GM21717 (cell line): ENCODE results near the gene TDRD9.

Source experiments
- ATAC-seq: cut with Tn5 transposase; IDR thresholded peaks from one replicate; pipeline ENCODE4 v1.9.1; 2021; ENCODE audit warnings: mild to moderate bottlenecking, moderate library complexity; ENCODE audit not compliant: unreplicated experiment

TDRD9 gene

GRCh38 chr14:104064003-104064402 lies 135.7 kb downstream of the TDRD9 start:
- ATAC-seq: no peak

GRCh38 chr14:104066279-104066678 lies 138.0 kb downstream of the TDRD9 start:
- no peak for ATAC-seq

DNA sequence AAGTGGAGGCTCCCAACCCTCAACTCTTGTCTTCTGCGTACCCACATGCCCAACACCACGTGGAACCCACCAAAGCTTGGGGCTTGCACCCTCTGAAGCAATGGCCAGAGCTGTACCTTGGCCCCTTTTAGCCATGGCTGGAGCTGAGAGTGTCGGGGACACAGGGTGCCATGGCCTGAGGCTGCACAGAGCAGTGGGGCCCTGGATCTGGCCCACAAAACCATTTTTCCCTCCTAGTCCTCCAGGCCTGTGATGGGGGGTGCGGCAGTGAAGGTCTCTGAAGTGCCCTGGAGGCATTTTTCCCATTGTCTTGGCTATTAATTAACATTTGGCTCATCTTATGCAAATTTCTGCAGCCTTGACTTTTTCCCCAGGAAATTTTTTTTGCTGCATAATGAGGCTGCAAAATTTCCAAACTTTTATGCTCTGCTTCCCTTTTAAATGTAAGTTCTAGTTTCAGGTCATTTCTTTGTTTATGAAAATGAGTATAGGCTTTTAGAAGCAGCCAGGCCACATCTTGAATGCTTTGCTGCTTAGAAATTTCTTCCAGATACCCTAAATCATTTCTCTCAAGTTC lies 138.6 kb downstream of the TDRD9 start:
- ATAC-seq: no peak

GRCh38 chr14:104069541-104069940 lies 141.3 kb downstream of the TDRD9 start:
- ATAC-seq: no peak

DNA sequence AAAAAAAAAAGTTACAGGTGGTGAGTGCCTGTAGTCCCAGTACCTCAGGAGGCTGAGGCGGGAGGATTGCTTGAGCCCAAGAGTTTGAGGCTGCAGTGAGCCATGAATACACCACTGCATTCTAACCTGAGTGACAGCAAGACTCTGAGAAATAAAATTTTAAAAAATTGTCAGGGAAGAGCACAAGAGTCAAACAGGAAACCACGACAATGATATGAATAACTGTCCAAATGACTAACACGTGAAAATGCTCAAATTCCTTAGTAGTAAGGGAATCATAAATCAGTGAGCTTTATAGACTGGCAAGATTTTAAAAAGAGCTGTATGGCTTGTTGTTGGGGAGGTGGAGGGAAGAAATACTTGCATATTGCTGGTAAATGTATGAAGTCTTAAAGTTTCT lies 144.3 kb downstream of the TDRD9 start:
- ATAC-seq: no peak

DNA sequence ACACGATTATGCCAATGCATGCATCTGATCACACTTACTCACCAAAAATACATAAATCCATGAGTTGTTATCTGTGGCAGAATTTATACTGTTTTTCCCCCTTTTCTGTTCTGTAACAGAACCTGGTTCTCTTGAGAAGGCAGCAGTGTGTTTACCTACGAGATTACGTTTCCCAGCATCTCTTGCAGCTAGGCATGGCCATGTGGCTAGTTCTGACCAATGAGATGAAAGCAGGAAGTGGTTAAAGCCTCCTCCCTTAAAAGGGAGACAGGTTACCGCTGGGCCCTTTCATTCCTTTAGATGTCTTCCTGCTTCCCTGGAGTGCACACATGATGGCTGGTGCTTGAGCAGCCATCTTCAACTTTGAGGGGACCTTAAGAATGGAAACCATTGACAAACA lies 145.5 kb downstream of the TDRD9 start:
- no peak for ATAC-seq

- ATAC-seq: no peak
Measured at GRCh38 chr14:104075530-104076151, 147.4 kb downstream of the TDRD9 start.

DNA sequence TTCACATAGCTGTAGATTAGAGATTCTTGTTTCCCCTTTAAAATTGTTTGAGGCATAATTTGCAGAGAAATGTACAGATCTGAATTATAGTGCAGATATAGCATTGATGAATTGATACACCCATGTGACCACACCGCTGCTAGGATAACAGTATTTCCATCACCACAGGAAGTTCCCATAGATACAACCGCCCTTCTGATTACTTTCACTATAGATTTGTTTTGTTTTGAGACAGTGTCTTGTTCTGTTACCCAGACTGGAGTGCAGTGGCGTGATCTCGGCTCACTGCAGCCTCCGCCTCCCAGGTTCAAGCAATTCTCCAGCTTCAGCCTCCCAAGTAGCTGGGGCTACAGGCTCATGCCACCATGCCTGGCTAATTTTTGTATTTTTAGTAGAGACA lies 148.5 kb downstream of the TDRD9 start:
- no peak for ATAC-seq

- peak; percentile 76 for ATAC-seq
Measured at GRCh38 chr14:104078031-104078455, 149.8 kb downstream of the TDRD9 start.

DNA sequence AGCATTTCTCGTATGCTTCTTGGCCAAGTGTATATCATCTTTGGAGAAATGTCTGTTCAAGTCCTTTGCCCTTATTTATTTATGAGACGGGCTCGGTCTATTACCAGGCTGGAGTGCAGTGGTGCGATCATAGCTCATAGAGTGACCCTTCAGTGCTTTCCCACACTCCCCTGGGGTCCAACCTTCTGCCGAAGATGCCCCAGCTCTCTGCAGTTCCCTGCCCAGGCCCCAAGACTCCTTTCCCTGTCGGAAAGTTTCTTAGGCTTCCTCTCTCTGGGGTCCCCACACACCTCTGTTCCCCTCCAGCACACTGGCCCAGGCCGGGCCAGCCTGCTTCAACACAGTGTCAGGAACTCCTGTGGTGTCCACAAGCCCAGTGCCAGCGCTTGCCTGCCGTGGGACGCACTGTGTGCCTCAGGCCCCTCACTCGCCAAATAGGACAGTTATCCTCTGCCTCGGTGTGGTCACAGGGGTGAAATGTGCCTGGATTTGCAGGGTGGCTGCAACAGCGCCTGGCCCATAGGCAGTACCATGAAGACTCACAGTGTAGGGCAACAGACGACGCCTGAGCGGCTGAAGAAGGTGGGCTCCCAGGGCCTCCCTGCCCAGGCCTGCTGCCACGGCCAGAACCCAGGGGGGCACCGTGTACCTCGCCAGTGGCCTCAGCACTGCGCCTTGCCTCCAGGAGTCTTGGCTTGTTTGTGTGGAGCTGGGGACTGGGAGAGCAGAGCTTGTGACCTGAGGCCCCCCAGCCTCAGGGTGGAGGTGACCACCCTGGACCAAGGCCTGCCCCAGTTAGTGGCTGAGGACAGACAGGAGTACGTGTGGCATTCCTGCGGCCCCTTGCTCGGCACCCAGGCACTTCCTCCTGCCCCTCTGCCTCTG lies 152.4 kb downstream of the TDRD9 start:
- no peak for ATAC-seq

DNA sequence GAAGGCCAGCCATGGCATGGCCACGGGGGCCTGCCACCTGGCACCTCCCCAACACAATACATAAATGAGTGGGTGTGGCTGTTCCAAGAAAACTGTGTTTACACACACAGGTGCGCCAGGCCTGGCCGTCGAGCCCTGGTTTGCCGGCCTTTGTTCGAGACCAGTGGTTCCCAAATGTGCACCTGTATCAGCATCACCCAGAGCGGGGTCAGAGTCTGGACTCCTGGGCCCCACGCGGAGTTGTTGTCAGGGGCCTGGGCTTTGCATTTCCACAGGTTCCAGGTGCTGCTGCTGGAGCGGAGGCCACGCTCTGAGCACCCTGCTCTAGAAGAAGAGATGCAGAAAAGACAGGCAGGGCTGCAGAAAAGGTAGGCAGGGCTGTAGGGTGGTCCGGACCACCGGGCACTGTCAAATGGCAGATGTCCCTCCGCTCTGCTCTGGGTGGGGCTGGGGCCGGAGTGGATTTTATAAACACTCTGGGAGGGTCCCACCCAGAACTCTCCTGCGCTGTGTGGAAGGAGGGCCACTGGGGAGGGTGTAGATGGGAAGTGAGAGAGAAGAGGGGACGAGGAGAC lies 153.1 kb downstream of the TDRD9 start:
- no peak for ATAC-seq

- no peak for ATAC-seq
Measured at GRCh38 chr14:104081951-104082464, 153.8 kb downstream of the TDRD9 start.

GRCh38 chr14:104082807-104083206 lies 154.6 kb downstream of the TDRD9 start:
- ATAC-seq: no peak

DNA sequence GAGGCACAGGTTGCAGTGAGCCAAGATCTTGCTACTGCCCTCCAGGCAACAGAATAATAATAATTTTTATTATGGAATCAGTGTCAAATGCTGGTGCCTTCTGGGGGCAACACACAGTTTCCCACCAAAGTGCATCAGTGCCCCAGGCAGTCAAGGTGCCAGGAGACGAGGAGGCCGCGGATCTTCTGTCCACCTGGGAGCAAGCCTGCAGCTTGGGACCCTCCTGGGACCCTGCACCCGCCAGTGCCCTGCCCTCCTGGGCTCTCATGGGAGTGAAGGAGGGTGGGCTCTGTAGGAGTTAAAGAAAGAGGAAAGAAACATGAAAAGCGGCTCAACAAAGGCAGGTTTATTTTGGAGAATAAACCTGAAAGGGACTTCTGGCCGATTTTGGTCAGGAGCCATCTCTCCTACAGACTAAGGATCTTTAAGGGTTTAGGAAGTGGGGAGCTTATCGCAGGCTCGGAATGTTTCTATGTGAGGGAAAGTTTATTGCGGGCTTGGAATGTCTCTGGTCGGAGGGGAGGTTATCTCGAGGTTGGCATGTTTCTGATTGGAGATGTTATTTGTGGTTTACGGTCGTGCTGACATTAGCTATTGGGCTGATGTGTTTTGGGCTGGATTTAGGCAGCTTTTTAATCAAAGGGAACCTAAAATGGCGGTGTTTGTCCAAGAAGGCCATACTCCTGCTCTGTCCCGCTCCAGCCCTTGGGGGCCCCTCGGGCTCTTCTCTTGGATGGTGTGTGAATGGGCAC lies 156.2 kb downstream of the TDRD9 start:
- no peak for ATAC-seq

DNA sequence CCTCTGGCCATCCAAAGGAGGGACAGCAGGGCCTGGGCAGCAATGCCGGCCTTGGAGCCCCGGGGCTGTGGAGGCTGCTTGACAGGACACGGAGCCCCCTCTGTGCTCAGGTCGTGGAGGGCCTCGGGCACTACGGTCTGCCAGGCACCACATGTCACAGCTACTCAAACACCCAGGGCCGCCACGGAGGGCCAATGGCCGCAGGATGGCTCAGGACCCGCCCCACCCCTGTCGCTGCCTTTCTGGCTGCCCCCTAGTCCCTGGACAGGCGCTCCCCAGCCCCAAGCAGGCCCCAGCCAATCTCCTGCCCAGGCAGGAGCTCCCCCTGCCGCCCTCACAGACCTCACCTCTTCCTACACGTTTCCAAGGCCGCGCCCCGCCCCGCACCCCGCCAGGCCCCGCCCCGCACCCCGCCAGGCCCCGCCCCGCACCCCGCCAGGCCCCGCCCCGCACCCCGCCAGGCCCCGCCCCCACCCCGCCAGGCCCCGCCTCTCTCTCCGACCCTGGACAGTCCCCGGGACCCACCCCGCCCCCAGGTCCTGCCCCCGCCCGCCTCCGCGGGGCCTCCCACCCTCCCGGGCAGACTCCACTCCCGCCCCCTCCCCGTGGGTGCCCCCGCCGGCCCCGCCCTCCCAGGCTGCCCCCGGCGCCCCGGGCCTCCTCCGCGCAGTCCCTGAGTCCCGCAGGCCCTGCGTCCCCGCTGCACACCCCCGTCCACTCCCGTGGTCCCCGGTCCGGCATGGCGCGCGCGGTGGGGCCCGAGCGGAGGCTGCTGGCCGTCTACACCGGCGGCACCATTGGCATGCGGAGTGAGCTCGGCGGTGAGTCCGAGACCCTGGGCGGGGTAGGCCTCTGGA lies 157.0 kb downstream of the TDRD9 start, which contains the start of gene ASPG:
Gene ASPG, plus strand, starts transcription at position 669 of the 857 bp plus-strand sequence. Its CDS starts 71 bp downstream, at position 740.
- ATAC-seq: no peak

DNA sequence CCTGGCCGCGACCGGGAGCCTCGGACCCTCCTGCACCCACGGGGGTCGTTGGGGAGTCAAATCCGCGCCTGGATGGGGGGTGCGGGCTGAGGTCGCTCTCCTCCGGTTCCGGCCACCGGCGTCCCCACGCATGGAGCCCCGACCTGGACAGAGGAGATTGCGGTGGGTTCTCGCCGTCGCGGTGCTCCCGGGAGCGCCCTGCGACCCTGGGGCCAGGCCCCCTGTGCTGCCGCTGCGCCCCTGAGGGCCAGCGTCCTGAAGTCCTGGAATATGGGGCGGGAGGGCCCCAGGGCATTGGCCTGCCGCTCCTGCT lies 157.6 kb downstream of the TDRD9 start:
- no peak for ATAC-seq

DNA sequence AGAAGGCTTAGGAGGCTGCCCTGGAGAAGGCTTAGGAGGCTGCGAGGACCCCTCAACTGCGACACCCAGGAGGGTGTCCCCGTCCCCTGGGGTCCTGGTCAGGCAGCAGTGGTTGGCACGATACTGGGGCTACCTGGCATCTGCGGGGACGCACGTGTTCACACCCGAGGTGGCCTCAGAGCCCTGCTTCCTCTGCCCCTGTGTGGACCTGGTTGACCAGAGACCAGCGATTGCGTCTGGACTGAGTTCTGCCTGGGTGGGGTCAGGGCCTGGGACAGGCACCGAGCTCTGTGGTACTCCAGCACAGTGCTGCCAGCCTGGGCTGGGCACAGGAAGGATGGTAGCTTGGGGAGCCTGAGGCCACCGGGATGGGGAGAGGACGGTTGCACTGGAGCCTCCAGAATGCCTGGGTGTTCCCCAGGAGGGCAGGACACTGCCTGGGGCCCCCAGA lies 158.0 kb downstream of the TDRD9 start:
- no peak for ATAC-seq

- ATAC-seq: no peak
Measured at GRCh38 chr14:104086661-104087461, 158.6 kb downstream of the TDRD9 start.

GRCh38 chr14:104087505-104087904 lies 159.2 kb downstream of the TDRD9 start:
- no peak for ATAC-seq
